ENCODE results near the gene USF2. TPM values are rescaled to one million over a fixed set of nuclear protein-coding genes. Genes with fewer than 3 reads are reported as not detected.

Gene USF2
- total RNA-seq, 1 experiment from 2014 or later = 123 TPM

DNA sequence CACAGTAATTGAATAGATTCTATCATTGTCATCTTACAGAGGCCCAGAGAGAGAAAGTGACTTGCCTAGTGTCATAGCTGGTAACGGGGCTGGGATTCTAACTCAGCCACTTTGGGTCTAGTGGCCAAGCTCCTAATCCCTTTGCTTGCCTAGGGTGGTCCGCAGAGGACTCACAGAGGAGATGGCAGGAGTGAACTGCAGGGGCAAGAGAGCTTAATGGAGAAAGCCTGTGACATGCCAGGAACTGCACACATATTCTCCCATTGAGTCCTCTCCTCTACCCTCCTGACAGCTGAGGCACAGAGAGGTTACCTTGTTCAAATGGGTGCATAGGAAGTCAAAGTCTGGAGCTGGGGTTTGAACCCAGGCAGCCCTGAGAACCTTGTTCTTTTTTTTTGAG lies 17.3 kb upstream of the USF2 start:
- no peak overlapping the region for H4K5ac ChIP-seq (ENCODE audit: insufficient read length, low read depth, low read length)
- no peak overlapping the region for H3K18ac ChIP-seq (ENCODE audit: insufficient read length, low read depth, low read length)
- no peak overlapping the region for H2BK15ac ChIP-seq (ENCODE audit: low read depth, low read length)
- no peak overlapping the region for H2BK20ac ChIP-seq (ENCODE audit: low read depth, low read length, poor library complexity, severe bottlenecking)
- H2AK5ac ChIP-seq (ENCODE audit: insufficient read length, low read length) = no peak overlapping the region
- no peak overlapping the region for H3T11ph ChIP-seq (ENCODE audit: low read length)
- no peaks in the 10 kb centered on the region; the same call in 1 of the 2 replicates for H3K4me1 ChIP-seq (ENCODE audit: insufficient read depth, low read length)
- H2BK5ac ChIP-seq (ENCODE audit: insufficient read length, low read length) = no peak overlapping the region
- H2BK120ac ChIP-seq (ENCODE audit: low read depth, low read length, poor library complexity, severe bottlenecking) = no peak overlapping the region
- no peak overlapping the region for H3K4me2 ChIP-seq (ENCODE audit: insufficient read depth, insufficient read length, low read length)
- no peak overlapping the region for H4K91ac ChIP-seq (ENCODE audit: insufficient read length, low read depth, low read length)
- H3K79me1 ChIP-seq (ENCODE audit: insufficient read depth, low read depth, low read length, poor library complexity, severe bottlenecking) = peaks cover 14% of the 10 kb centered on the region
- no peak overlapping the region for H3K23ac ChIP-seq (ENCODE audit: insufficient read length, low read depth, low read length)
- no peak overlapping the region for H2AFZ ChIP-seq (ENCODE audit: low read length)
- Mint-ChIP-seq H3K4me3 (peak overlapping the region; percentile 34 to 51; a peak in 2 of 5 replicates), H3K4me1 (peaks cover 37 to 39% of the 10 kb centered on the region in 2 experiments), H3K36me3 (ENCODE audit: insufficient read depth in 1 of 3, low read depth in 3 of 3) (peaks cover 48 to 71% (median 65%) of the 10 kb centered on the region in 3 experiments), H3K9me3 (no peaks in the 10 kb centered on the region; a peak in 1 of 5 replicates), H3K27me3 (ENCODE audit: low read depth) (no peaks in the 10 kb centered on the region; the same call in 1 of the 2 replicates), H3K27ac (no peak overlapping the region)
- no peak overlapping the region for H3K4ac ChIP-seq (ENCODE audit: low read depth, low read length)
- H3K27ac ChIP-seq (ENCODE audit: insufficient read length, low read depth, low read length) = no peak overlapping the region
- H3K79me2 ChIP-seq (ENCODE audit: insufficient read depth, low read length) = peaks cover 15% of the 10 kb centered on the region; the same call in 1 of the 2 replicates
- H3K56ac ChIP-seq (ENCODE audit: insufficient read length, low read depth, low read length) = no peak overlapping the region
- no peaks in the 10 kb centered on the region for H3K27me3 ChIP-seq (ENCODE audit: insufficient read depth, low read length)
- no peak for DNase-seq
- TF ChIP-seq, protein P1, sequence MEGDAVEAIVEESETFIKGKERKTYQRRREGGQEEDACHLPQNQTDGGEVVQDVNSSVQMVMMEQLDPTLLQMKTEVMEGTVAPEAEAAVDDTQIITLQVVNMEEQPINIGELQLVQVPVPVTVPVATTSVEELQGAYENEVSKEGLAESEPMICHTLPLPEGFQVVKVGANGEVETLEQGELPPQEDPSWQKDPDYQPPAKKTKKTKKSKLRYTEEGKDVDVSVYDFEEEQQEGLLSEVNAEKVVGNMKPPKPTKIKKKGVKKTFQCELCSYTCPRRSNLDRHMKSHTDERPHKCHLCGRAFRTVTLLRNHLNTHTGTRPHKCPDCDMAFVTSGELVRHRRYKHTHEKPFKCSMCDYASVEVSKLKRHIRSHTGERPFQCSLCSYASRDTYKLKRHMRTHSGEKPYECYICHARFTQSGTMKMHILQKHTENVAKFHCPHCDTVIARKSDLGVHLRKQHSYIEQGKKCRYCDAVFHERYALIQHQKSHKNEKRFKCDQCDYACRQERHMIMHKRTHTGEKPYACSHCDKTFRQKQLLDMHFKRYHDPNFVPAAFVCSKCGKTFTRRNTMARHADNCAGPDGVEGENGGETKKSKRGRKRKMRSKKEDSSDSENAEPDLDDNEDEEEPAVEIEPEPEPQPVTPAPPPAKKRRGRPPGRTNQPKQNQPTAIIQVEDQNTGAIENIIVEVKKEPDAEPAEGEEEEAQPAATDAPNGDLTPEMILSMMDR (conservative IDR thresholded peaks at IDR 0.05) = no peak
- H2BK12ac ChIP-seq (ENCODE audit: insufficient read length, low read depth, low read length) = no peak overlapping the region
- no peak overlapping the region for H3K14ac ChIP-seq (ENCODE audit: insufficient read depth, low read length)
- no peaks in the 10 kb centered on the region for H3K9me3 ChIP-seq (ENCODE audit: control insufficient read depth, low read depth, low read length)
- peaks cover 6% of the 10 kb centered on the region for H4K20me1 ChIP-seq (ENCODE audit: control insufficient read depth, insufficient read depth, insufficient read length)
- H3K9ac ChIP-seq (ENCODE audit: extremely low read depth, insufficient read length, low read length) = no peak overlapping the region
- no peak overlapping the region for H4K8ac ChIP-seq (replicated peaks; ENCODE audit: insufficient read length, low read depth, low read length)
- H3K23me2 ChIP-seq (ENCODE audit: insufficient read length, low read depth, low read length, poor library complexity, severe bottlenecking) = peaks cover 7% of the 10 kb centered on the region
- no CpG with 5 or more reads among the region's 2 CpGs for WGBS (ENCODE audit: extremely low coverage, insufficient read length, low lambda C conversion rate)
